Right lobe of liver (tissue), 4 donors: ENCODE results near the gene HRK.

Experiments used
- POLR2A ChIP-seq: fragments of 450-650 bp; IDR thresholded peaks from one replicate; pipeline ENCODE4 v1.6.1; 2017; ENCODE audit warnings: antibody characterized with exemption, mild to moderate bottlenecking
- TF ChIP-seq, protein P1 (sequence below), 4 donors: fragments of 200-600 bp in 3 of 4; fragments of 450-650 bp in 1 of 4; IDR thresholded peaks; one replicate each; pipeline versions ENCODE4 v1.5.1 to v1.8.0; 2016 to 2022; ENCODE audit warnings: antibody characterized with exemption in 4 of 4, mild to moderate bottlenecking in 2 of 4
- donor health status: DM: no; HTN: no; CAD: no.
- donor health status: DM: no; HTN: no; CAD: no.
- donor health status: DM: no; HTN: yes; CAD: no.

DNA sequence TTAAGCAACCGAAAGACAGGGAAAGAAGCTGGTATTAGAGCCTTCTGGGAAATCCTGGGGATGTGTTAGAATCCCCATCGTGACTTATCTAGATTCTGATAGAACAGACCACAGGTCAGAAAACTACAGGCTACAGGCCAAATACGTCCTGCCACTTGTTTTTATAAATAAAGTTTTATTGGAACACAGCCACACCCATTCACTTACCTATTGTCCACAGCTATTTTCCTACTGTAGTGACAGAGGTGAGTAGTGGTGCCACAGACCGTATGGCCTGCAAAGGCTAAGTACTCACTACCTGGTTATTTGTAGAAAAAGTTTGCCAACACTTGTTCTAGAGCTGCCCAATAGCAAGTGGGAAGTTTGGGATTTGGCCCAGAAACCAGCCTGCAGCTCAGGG, 53.8 kb downstream of the HRK start:
- TF ChIP-seq, protein P1, sequence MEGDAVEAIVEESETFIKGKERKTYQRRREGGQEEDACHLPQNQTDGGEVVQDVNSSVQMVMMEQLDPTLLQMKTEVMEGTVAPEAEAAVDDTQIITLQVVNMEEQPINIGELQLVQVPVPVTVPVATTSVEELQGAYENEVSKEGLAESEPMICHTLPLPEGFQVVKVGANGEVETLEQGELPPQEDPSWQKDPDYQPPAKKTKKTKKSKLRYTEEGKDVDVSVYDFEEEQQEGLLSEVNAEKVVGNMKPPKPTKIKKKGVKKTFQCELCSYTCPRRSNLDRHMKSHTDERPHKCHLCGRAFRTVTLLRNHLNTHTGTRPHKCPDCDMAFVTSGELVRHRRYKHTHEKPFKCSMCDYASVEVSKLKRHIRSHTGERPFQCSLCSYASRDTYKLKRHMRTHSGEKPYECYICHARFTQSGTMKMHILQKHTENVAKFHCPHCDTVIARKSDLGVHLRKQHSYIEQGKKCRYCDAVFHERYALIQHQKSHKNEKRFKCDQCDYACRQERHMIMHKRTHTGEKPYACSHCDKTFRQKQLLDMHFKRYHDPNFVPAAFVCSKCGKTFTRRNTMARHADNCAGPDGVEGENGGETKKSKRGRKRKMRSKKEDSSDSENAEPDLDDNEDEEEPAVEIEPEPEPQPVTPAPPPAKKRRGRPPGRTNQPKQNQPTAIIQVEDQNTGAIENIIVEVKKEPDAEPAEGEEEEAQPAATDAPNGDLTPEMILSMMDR (IDR thresholded peaks at IDR 0.05) = no peak
- no peak for TF ChIP-seq POLR2A
